A375 (cell line): ENCODE measurements around the gene TIGD4. TPM values are rescaled to one million over a fixed set of nuclear protein-coding genes. Genes with fewer than 3 reads are reported as not detected.

Source experiments
- total RNA-seq: library from RNA; depleted of rRNA; stranded (reverse); fragments of >200 nt; shearing (Covaris generic); gene quantifications from 2 replicates; pipeline ENCODE4 v1.2.3, GENCODE V29; 2014; rRNA removed

TIGD4 gene
- total RNA-seq = 1.3 and 1.5 TPM in 2 replicates

DNA sequence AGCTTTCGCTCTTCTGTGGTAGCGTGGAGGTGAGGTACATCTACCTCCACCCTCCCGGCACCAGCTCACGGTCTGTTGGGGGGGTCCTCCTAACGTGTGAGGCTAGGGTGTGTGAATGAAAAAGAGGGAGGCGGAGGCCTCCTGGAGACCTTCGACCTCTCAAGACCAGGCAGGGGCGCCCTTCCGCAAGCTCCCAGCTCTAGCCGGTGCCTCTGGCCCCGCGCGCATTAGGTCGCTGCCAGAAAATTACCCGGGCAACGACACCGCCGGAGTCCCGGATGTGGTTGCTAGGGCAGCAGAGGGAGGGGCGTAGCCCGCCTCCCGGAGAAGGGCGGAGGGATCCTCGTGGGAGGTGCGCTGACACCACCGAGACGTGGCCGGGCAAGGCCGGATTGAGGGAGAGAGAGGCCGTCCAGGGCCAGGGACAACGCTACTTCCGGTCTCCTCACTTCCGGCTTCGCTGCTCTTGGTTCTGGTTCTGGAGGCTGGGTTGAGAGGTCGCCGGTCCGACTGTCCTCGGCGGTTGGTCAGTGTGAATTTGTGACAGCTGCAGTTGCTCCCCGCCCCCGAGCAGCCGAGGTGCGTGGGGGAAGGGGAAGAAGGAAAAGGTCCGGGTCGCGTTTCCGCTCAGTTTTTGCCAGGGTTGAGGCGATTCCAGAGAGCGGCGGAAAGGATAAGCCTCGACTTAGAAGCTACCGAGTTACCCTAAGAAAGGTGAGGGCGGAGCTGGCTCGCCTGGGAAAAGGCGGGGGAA lies at the start of gene TIGD4, which contains the start of gene ARFIP1:
Gene TIGD4 (minus strand): TSS at position 218 of the 754 bp plus-strand sequence. CDS start 8,726 bp downstream, outside the sequence.
Gene ARFIP1 (plus strand): TSS at position 442 of the 754 bp plus-strand sequence. CDS start 49,680 bp downstream, outside the sequence.

Other genes starting within 250 kb of the TIGD4 start
- 18.2 and 23.5 TPM in 2 replicates for gene FBXW7, start 243.6 kb downstream of the TIGD4 start, total RNA-seq
- 3.1 and 4.2 TPM in 2 replicates for gene TMEM154, start 99.7 kb downstream of the TIGD4 start, total RNA-seq
- gene ARFIP1, start 224 bp upstream of the TIGD4 start, total RNA-seq = 26.7 and 33.3 TPM in 2 replicates
- 0.80 and 0.87 TPM in 2 replicates for gene FHDC1, start 156.6 kb upstream of the TIGD4 start, total RNA-seq